T-helper 1 cell (primary cell): ENCODE measurements around the gene MLIP.
A peak's percentile ranks its signal among the peaks of the same experiment; 100 is the strongest.

Experiments used
- DNase-seq, 5 donors: peaks; one replicate each; pipeline ENCODE4 v3.0.0-alpha.2; 2012 to 2020

The MLIP gene

DNA sequence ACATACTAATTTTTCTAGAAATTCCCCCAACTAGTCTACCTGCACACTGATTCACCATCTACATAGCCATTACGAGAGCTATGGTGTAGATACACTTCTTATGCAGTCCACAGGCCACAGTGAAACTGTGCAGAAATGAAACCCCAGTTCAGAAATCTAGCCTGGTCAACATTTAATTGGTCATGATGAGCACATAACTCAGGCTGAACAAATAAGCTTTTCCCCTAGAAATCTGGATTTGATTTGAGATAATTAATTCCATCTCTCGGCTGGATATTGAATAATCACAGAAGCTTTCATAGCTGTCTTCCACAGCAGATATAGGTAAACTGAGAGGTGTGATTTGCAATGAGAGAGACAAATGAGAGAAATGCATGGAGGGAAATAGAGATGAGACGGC lies 174.4 kb downstream of the MLIP start:
- no peak for DNase-seq

DNA sequence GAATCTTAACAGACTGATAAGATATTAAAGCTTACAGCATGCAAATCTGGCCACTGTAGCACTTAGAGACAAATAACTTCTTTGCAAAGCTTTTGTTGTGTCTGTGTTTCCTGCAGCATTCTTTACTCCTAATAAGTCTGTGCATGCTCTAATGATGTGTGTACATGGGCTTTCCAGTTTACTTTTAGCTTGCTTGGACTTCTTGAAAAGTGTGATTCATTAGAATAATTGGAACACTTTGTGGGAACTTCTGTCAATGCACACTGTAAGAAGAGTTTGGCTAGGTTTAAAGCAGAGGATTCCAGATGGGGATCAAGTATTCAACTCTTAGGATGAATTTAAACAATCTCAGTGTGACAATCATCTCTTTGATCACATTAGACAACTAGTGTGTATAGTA lies 174.9 kb downstream of the MLIP start:
- no peak for DNase-seq

DNA sequence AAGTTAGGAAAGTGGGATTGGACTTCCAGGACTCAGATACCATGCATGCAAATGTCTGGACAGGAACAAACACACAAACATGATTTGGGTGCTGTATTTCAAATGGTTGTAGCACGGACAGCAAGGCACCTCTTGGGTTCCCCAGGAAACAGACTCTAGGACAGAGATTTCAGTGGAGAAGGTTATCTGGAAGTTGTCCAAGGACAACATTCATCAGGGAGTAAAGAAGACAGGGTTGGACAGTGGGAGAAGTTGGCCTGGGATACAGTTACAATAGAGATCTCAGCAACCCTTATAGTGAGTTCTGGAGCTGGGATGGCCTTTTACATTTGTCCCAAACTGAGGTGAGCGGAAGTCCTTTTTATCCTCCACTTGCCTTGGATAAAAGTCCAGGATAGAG lies 177.2 kb downstream of the MLIP start:
- no peak for DNase-seq

DNA sequence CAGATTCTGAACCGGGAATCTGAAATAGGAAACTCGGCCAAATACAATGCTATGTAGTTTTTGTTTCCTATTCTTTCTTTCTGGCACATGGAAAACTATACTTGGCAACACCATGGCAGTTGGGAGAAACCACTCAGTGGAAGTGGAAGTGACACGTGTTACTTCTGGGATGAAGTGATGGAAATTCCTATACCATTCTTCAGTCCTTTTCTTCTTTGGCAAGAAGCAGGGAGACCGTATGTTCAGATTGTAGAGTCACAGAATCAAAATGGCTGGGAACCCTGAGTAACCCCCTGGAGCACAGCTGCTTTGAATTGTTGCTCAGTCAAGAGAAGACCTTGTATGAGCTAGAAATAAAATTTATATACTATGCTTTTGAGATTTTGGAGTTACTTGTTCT lies 178.2 kb downstream of the MLIP start:
- DNase-seq = no peak

DNA sequence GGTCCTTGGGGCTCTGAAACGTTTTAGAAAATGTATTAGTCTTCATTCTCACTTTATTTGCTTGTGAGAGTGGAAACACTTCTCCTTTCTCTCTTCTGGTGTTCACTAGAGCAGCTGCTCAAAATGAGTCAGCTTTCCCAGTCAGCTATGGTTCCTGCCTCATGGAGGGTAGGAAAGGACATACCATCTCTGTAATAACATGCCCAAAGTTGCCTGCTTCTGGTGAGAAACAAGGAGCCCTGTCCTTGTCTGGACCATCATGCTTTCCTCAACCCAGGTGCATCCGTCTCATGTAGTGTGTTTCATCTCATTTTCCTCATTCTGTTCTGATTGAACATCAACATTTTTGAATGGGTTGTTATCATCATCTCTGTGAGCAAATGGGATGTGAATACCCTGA lies 179.9 kb downstream of the MLIP start:
- DNase-seq = no peak

DNA sequence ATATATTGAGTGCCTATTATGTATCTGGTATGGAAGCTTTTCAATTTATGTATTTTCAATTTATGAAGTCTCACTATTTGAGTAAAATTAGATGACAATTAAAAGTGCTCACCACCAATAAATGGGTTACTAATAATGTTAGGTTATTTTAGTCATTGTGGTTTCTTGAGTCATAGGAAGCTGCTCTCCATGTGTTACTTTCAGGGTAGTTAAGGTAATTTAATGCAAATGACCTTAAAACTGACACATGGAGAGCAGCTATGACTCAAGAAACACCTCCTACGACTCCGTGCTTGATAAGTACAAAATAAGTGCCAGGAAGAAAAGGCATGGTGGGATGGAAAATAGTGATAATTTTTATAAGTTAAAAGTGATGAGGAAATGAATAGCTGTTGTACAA lies 180.5 kb downstream of the MLIP start:
- peak in 1 of 5 donors; percentile 3 for DNase-seq

DNA sequence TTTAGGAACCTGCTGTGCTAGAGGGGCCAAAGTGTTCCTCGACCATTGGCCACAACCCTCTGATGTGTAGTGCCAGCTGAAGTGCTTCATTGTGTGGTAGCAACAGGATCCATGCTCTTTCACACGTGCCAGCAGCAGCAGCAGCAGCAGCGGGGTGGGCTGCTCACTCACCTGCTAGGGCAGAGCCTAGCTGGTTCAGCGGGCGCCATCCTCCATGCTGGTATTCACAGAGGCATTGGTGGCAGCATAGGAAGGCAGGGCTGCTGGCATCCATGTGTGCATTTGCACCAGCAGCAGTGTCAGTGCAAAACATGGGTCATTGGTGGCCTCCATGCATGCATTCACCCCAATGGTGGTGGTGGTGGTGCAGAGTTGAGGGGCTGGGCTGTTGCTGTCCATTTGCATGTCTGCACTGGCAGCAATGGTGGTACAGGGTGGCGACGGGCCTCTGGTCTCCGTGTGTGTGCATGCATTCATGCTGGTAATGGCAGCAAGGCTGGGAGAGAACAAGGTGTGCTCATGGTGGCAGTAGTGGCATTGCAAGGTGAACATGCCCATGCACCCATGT lies 183.8 kb downstream of the MLIP start:
- DNase-seq = no peak

DNA sequence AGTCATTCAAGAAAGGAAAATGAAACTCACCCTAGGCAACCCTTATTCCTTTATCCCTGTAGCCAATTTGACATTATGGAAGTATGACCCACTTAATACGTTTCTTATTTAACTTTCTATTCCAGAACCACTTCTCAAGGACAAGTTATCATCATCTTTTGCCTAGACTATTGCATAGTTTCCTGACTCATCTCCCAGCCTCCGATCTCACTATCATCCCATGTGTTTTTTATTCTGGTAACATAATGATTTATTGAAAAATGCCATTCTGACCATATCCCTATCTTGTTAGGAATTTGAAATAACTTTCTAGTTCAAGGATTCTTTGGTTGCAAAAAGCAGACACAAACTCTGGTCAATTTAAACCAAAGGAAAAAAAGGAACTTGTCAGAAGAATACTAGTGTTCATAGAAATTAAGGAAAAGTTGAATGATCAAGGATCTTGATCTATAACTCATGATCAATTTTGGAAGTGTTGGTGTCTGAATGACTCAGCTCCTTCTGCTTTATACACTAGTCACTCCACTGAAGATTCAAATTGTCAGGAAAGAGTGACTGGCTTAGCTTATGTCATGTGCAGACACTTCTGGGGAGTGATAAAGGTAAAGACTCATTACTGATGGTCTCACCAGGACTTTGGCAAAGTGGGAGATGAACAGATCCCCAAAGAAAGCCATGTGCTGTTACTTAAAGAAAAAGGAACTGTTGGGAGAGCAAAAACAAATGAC lies 188.5 kb downstream of the MLIP start:
- no peak for DNase-seq

DNA sequence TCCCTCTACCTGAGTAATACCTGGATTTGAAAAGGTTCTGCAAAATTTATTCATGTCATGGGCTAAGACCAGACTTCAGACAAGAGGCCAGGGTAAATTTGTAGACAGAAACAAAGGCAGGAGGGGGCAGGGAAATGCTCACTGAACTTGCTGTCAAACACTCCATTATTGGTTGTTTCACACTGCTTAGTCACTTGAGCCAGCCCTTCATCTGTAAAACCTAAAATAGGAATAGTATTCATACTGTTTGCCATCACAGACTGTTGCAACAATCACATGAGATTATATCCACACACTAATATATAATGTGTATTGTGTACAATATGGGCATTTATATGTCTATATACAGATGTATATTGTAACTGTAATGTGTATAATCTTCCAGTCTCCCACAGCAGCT lies 190.5 kb downstream of the MLIP start:
- DNase-seq = no peak

DNA sequence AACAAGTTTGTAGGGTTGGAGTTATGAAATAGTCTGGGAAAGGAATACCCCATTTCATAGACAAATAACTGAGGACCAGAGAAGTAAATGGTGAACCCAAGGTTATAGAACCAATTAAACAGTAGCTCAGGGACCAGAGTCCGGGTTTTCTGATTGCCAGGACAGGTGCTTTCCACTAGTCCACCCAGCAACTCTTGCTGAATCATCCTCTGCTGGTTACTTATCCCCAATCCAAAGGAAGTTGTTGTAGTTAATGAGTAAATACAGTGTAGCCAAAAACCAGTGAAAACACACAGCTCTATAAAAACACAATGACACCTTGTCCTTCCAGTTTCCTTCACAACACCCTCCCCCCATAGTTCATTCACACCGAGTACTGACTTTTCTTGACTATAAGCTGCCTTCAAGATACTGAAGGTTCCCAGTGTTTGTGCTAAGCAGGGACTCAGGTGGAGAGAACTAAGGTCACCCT lies 196.2 kb downstream of the MLIP start:
- DNase-seq = no peak

DNA sequence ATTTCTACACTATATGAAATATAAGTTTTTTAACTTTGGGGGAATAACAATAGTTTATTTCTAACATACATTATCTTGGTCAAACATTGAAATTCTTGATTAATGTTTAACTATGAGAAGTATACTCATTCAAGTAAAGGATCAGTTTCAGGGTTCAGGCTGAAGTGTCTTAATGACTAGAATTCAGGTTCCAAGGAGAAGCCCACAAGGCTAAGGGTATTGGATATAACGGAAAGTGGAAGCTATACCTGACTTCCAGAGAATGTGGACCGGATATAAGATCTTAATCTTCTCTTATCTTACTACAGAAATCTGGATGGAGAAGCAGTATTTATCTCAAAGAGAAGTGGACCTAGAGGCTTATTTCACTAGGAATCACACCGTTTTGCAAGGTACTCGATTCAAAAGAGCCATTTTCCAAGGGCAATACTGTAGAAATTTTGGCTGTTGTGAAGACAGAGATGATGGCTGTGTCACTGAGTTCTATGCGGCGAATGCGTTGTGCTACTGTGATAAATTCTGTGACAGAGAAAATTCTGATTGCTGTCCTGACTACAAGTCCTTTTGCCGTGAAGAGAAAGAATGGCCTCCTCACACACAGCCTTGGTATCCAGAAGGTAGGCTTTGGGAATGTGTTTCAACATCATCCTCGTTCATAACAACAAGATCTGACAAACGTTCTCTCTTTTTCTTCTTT lies 197.2 kb downstream of the MLIP start, which contains the start of gene TINAG:
Gene TINAG, plus strand, starts transcription at position 153 of the 697 bp plus-strand sequence. Its CDS starts 110 bp downstream, at position 263.
- DNase-seq = no peak

DNA sequence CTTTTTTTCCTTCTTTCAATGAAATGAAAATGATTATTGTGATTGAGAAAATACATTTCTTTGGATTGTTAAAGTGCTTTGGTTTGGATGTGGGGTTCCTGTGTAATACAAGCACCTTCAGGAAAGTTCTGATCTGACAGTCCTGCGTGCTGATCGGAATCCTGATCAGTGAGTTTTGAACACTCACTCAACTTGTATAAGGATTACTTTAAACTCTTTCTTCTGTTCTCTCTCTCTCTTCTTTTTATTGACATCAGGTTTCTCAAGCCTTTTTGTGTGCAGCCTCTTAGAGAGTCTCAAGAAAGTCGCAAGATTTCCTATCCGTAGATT lies 197.7 kb downstream of the MLIP start:
- no peak for DNase-seq

DNA sequence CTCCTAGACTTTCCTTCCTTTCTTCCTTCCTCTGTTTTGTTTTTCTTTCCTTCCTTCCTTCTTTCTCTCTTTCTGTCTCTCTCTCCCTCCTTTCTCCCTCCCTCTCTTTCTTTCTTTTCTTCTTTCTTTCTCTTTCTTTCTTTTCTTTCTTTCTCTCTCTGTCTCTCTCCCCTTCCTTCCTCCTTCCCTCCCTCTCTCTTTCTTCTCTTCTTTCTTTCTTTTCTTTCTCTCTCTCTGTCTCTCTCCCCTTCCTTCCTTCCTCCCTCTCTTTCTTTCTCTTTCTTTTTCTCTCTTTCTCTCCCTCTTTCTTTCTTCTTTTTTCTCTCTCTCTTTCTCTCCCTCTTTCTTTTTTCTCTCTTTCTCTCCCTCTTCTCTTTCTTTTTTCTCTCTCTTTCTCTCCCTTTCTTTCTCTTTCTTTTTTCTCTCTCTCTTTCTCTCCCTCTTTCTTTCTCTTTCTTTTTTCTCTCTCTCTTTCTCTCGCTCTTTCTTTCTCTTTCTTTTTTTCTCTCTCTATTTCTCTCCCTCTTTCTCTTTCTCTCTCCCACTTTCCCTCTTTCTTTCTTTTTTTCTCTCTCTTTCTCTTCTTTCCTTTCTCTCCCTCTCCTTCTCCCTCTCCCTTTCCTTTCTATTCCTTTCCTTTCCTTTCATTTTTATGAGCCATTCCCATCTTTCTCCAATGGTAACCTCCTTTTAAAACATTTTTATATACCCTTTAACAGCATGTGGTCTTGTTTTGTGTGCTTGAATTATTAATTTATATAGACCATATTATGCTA lies 199.3 kb downstream of the MLIP start:
- DNase-seq = no peak

DNA sequence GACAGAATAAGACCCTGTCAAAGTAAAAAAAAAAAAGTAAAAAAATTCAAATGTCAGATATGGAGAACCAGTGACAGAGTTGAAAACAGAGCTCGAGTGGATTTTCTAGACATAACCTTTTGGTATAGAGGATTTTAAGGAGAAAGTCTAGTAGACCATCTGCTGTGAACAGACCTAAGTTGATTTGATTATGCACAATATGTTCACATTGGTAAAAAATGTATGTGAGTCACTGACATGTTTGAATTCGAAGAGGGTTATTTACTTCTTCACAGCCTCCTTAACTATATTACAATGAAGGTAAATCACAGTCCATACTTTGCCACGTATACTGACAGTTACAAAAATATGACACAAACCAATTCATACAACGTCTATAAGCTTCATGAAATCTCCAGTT lies 204.4 kb downstream of the MLIP start:
- no peak for DNase-seq
